Measurements from ENCODE around the gene PRSS23.
"Not testable (repeated sequence)": the region's sequence is repeated elsewhere in the genome, so short reads cannot be mapped to it uniquely, and the experiment has no call there.

Gene PRSS23, protein sequence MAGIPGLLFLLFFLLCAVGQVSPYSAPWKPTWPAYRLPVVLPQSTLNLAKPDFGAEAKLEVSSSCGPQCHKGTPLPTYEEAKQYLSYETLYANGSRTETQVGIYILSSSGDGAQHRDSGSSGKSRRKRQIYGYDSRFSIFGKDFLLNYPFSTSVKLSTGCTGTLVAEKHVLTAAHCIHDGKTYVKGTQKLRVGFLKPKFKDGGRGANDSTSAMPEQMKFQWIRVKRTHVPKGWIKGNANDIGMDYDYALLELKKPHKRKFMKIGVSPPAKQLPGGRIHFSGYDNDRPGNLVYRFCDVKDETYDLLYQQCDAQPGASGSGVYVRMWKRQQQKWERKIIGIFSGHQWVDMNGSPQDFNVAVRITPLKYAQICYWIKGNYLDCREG

GRCh38 chr11:86800076-86800959 is at the start of gene PRSS23:
Gene PRSS23 (plus strand): TSS chr11:86800542. CDS start chr11:86807644, 7,102 bp downstream.
- DNase-seq: no peak

GRCh38 chr11:86753459-86753858 is 46.9 kb upstream of the PRSS23 start:
- no peak for DNase-seq

GRCh38 chr11:86755146-86755545 is 45.2 kb upstream of the PRSS23 start:
- no peak for DNase-seq

GRCh38 chr11:86758171-86758570 is 42.2 kb upstream of the PRSS23 start:
- DNase-seq: no peak

- no peak for DNase-seq
Observed at GRCh38 chr11:86760577-86760976, 39.8 kb upstream of the PRSS23 start.

- no peak for DNase-seq
Observed at GRCh38 chr11:86761978-86762377, 38.4 kb upstream of the PRSS23 start.

- DNase-seq: no peak
Observed at GRCh38 chr11:86765203-86765602, 35.1 kb upstream of the PRSS23 start.

DNA sequence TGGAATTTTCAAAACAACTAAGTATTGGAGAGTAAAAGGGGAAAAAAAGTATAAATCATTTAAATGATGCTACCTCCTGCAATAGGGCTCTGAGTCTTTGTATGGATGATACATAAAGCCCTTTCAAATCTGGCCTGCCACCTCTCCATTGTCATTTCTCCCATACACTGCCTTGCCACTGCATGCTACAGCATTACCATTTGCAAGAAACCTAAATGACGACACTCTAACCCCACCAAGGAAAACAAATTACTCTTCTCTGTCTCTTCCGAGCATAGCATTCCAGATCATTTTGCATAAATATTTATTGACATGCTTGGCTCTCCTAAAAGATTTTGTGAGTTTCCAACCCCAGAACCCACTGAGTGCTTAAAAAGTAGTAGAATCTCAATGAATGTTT is 34.5 kb upstream of the PRSS23 start:
- no peak for DNase-seq

DNA sequence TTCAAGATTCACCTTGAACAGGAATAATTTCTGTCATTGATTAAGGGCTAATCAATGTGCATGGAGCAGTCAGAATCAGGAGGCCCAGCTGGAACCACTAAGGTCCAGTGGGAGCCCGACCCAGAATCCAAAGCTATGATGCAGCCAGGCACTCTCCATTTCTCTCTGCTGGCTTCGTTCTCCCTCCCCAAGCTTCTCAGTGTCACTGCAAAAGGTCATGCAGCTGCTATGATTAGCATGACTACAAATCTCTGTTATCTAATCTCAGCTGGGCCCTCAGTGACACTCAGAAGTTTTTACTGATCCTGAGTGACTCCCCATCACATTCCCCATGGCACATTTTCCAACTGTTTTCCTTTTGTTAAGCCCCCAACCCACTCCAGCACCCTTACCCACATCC is 31.1 kb upstream of the PRSS23 start:
- no peak for DNase-seq

DNA sequence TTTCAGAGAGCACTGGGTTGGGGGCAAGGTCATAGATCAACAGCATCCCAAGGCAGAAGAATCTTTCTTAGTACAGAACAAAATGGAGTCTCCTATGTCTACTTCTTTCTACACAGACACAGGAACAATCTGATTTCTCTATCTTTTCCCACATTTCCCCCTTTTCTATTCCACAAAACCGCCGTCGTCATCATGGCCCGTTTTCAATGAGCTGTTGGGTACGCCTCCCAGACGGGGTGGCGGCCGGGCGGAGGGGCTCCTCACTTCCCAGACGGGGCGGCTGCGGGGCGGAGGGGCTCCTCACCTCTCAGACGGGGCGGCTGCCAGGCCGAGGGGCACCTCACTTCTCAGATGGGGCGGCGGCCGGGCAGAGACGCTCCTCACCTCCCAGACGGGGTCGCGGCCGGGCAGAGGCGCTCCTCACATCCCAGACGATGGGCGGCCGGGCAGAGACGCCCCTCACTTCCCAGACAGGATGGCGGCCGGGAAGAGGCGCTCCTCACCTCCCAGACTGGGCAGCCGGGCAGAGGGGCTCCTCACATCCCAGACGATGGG is 29.8 kb upstream of the PRSS23 start:
- DNase-seq: not testable (repeated sequence)

GRCh38 chr11:86772999-86773398 is 27.3 kb upstream of the PRSS23 start:
- DNase-seq: no peak

DNA sequence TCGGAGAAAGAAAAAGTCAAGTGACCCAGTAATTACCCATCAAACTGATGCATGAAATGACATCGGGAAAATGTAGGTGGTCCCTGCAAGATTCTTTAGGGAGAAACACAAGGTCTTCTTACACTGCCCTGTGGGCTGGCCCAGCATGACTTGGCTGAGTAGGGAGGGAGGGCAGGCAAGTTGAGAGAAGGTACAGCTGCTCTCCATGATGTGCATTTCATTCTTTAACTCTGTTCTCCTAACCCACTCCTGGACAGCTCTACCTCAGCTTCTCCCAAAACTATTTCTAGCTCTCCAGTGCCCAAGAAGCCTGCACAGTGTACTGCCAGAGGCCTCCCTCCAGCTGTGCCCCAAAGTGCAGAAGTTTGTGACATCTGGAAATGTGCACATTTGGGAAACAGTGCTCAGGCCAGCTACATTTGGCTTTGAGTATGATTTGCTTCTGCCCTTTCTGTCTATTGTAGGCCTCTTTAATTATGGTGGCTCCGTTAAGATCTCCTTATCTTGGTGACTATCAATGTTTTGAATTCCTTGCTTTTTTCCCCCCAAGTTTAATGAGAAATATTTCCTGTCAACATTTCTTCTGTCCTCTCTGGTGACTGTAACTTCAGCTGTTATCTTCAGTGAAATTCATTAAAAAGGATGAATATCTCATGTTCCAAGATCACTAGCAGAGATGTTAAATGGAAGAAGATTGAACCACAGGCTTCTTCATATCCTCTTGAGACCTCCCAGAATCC is 26.7 kb upstream of the PRSS23 start:
- DNase-seq: no peak

DNA sequence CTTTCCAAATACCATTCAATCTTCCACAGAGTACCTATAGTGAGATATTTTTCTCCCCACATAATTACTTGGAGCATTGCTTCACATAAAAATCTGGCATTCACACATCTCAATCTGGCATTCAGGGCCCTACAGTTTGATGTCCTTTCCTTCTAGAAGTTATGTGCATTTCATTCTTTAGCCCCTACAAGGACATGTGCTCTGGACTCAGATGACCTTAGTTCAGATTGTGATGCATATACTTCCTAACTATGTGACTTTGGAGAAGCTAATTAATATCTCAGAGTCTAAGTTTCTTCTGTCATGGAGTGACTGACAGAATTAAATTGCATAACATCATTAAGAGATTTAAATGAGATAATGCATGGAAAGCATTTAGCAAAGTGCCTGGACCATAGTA is 25.9 kb upstream of the PRSS23 start:
- no peak for DNase-seq

DNA sequence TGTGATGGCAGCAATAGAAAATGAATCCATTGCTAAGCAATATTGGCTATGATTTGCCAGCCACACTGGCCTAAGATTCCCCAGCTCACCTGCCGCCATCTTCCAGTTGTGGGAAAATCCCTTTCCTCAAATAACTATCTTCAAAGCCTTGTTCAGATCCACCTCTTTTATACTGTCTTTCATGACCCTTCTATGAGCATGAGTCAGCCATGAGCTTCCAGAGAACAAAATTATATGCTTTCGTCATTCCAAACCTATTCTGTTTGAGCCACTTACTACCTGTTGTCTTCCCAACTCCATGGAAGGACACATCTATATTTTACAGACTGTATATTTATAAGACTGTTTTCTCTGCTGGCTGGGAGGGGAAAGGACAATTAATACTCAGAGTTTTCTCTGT is 25.0 kb upstream of the PRSS23 start:
- DNase-seq: no peak

GRCh38 chr11:86781546-86781945 is 18.8 kb upstream of the PRSS23 start:
- DNase-seq: no peak

- DNase-seq: no peak
Observed at GRCh38 chr11:86782742-86783141, 17.6 kb upstream of the PRSS23 start.

DNA sequence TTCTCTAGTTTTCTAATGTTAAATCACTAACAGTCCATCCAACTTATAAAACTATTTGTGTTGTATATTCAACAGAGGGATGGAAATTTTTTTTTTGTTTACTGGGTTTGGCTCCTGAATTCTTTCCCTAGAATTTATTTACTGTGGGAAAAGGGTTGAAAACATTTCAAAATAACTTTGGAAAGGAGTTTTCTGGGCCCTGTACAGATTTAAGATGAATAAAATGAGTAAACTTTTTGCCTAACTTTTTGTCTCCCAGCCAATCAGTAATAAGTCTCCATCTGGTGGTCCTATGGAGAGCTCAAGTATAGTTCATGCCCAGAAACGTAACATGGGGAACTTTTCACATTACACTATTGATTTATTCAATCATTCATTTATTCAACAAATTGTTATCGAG is 16.7 kb upstream of the PRSS23 start:
- DNase-seq: no peak

GRCh38 chr11:86784241-86784681 is 16.1 kb upstream of the PRSS23 start:
- DNase-seq: no peak

DNA sequence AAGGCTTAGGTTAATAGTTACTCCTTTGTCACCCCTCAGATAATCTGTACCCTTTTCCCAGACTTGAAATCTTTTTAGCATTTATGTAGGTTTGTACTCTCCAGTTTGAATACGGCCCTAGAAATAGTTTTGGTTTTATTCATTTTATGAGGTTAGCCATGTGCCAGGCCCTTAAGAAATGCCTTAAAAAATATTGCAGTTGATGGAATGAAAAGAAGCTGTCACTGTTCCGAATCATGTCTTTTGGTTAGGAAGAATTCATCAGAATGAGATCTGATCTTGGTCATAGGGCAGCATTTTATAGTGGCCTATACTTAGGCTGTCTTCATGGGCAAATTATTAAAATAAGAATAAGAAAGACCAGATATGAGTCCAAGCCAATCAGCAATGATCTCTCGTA is 14.8 kb upstream of the PRSS23 start:
- no peak for DNase-seq

GRCh38 chr11:86787018-86787536 is 13.3 kb upstream of the PRSS23 start:
- DNase-seq: no peak

- no peak for DNase-seq
Observed at GRCh38 chr11:86787656-86788055, 12.7 kb upstream of the PRSS23 start.

DNA sequence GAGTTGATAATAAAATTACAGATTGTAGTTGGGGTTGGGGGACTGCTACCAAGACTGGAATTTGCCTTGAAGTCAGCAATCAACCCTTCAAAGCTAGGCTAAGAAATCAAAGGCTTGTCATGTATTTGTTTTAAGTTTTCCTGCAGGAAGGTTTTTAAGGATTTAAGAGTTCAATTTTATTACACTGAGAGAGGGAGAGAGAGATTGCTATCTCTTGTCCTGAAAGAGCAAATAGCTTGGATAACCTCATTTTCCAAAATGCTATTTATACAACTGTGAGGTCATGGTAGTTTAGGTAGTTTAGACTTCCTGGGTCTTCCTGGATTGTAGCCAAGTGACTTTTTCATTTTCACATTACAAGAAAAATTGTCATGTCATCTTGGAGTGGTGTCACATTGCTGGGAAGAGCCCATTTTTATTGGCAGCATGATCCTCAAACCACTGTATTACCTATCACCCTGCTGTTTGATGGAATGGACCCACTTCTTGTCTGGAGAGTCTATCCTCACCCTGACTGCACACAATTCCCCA is 10.1 kb upstream of the PRSS23 start:
- no peak for DNase-seq
